Hematopoietic multipotent progenitor cell treated with erythropoietin and hydrocortisone succinate and interleukin-3 and kit ligand, for 4 days (in vitro differentiated cells): Measurements from ENCODE around the gene CDX1.
"Not testable (repeated sequence)": the region's sequence is repeated elsewhere in the genome, so short reads cannot be mapped to it uniquely, and the experiment has no call there.

Experiments used
- DNase-seq: peaks from one replicate; pipeline ENCODE4 v3.0.0-alpha.2; 2015

The CDX1 gene

DNA sequence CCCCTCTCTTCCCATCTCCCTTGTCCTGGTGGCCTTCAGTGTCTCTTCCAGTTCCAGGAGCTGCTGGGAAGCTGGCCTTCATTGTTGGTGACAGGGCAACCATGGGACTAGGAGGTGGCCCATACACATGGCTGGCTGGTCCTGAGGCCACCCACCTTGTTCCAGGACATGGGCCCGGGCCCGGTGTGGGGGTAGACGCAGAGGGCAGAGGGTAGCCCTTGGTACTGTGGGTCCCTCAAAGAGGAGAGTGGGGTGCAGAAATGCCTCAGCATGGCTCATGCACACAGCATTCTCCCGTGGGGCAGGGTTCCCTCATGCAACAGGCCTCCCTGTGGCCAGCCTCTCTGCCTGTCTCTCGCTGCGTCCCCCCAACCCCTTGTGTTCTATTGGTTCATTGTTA lies 44.1 kb downstream of the CDX1 start:
- DNase-seq, result no peak

- DNase-seq, result no peak
Measured at GRCh38 chr5:150211156-150212030, 44.8 kb downstream of the CDX1 start.

DNA sequence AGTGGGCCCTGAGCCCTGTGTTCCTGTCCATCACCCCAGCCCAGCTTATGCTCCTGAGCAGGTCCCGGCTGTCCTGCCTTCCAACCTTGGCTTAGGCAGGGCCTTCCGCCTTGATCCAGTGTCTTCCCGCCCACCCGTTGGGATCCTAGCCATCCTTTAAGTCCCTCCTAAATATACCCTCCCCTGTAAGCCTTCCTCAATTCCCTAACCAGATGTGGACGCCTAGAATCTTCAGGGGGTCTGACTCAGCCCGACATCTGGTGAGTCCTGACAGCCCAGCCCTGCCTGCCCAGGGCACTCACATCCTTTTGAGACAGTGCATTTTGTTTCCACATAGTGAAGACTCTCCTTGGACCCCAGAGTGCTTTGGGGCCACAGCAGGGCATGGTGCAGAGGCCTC lies 47.0 kb downstream of the CDX1 start:
- no peak for DNase-seq

- no peak for DNase-seq
Measured at GRCh38 chr5:150214289-150214688, 47.7 kb downstream of the CDX1 start.

- no peak for DNase-seq
Measured at GRCh38 chr5:150215979-150216944, 49.7 kb downstream of the CDX1 start.

GRCh38 chr5:150217038-150217437 lies 50.5 kb downstream of the CDX1 start:
- DNase-seq, result no peak

DNA sequence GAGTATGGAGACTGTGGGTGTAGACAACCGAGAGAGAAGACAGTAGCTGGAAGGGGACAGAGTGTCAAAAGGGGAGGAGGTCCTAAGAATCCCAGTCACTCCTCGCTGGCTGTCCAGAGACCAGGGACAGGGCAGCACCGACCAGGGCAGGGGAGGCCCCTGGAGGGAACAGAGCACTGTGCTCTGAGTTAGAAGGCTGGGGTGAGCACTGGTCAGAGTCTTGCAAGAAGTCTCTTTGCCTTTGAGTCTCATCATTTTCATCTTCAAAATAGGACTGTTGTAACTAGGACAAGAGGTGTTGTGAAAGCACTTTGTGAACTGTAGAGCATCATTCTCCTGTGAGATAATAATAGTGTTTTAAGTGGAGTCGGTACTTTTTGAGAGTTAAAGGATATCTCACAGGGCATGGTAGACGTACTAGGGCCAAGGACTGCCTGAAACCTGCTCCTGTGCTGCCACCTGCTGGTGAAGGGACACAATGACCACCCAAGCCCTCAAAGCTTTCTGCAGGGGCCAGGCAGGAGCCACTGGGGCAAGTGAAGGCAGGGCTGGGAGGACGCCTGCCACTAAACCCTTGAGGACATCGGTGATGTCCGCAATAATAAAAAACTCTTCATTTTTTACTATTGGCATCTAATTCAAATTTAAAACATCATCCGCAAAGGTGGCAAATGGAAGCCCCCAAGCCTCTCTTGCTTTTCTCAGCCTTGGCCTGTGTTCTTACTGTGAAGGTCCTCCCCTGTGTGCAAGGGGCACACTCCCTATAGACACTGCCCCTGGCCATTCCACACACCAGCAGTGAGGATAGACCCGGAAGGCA lies 51.5 kb downstream of the CDX1 start:
- DNase-seq, result peak; percentile 92

DNA sequence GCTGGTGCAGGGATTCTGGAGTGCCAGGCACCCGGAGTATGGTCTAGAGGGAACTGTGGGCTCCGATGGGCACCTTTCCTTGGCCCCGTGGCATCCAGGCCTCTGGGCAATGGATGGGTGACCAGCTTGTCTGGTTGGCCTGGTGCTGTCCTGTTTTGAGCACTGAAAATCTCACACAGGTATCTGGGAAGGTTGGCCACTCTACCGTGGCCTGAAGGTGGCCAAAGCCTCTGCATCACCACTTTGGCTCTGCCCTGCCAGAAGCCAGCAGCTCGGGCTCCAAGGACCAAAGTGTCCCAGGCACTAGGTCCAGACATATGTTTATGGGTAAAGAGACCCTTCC lies 52.1 kb downstream of the CDX1 start:
- no peak for DNase-seq

GRCh38 chr5:150219142-150219541 lies 52.6 kb downstream of the CDX1 start:
- DNase-seq, result no peak

DNA sequence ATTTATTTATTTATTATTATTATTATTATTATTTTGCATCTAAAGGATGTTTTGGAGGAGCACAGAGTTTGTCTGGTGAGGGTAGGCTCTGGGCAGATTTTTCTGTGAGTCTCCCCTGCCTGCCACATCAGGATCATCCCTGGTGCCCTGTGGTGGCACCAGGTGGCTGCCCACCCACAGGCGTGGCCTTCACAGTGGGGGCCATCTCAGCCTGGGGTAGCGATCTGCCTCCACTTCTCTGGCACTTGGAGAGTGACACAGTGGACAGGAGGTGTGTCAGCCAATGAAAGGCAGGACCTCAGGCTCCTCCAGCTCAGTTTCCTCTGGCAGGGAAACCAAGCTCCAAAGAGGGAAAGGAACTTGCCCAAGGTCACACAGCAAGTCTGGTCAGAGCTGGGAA lies 53.3 kb downstream of the CDX1 start:
- no peak for DNase-seq

DNA sequence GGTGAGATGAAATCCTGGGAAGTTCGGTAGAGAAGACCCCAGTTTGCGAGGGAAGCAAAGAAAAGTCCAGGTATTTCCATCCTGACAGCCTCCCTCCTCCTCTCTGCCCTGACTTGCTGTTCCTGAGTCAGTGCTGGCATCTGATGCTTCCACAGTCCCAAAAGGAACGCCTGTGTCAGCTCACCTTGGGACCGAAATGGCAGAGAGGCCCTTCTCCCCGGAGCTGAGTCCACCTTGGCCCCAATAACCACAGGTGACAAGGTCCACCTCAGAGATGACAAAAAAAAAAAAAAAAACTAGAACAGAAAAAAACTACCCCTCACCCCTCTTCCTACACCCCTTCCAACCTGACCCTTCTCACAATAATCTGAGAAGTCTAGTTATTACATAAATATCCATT lies 54.9 kb downstream of the CDX1 start:
- DNase-seq, result no peak

DNA sequence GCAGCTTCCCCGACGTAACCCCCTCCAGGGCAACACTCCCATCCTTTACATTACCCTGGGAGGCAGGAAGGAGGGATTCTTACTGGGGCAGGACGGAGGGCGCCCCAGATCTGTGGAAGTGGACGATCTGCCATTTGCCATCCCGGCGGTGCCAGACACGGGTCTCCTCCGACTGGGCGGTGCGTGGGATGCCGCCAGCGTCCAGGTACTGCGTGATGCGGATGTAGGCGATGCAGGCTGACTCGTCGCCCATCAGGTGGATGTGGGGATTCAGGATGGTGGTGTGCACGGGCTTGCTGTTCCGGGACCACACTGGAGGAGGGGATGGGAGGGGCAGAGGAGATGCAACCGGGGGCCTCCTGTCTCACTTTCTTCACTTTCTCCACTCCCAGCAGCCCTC lies 56.3 kb downstream of the CDX1 start:
- DNase-seq, result no peak

GRCh38 chr5:150223474-150223873 lies 56.9 kb downstream of the CDX1 start:
- DNase-seq, result no peak

GRCh38 chr5:150224483-150225027 lies 58.0 kb downstream of the CDX1 start:
- DNase-seq, result no peak

- peak; percentile 11 for DNase-seq
Measured at GRCh38 chr5:150227036-150227435, 60.5 kb downstream of the CDX1 start.

- no peak for DNase-seq
Measured at GRCh38 chr5:150227606-150228273, 61.2 kb downstream of the CDX1 start.

GRCh38 chr5:150229571-150229970 lies 63.0 kb downstream of the CDX1 start:
- no peak for DNase-seq

- DNase-seq, result no peak
Measured at GRCh38 chr5:150230842-150231241, 64.3 kb downstream of the CDX1 start.

DNA sequence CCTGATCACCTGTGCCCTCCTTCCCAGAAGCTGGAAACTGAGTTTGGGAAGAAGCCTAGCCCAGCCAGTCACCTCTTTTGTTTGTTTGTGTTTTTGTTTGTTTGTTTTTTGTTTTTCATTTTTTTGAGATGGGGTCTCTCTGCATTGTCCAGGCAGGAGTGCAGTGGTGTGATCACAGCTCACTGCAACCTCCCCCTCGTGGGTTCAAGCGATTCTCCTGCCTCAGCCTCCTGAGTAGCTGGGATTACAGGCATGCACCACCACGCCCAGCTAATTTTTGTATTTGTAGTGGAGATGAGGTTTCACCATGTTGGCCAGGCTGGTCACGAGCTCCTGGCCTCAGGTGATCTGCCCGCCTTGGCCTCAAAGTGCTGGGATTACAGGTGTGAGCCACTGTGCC lies 67.1 kb downstream of the CDX1 start:
- DNase-seq, result not testable (repeated sequence)
